Measurements from ENCODE around the gene CIDEA. TPM values are rescaled to one million over a fixed set of nuclear protein-coding genes. Genes with fewer than 3 reads are reported as not detected.

The CIDEA gene
- total RNA-seq, 1 donor from 2014 or later: not detected

DNA sequence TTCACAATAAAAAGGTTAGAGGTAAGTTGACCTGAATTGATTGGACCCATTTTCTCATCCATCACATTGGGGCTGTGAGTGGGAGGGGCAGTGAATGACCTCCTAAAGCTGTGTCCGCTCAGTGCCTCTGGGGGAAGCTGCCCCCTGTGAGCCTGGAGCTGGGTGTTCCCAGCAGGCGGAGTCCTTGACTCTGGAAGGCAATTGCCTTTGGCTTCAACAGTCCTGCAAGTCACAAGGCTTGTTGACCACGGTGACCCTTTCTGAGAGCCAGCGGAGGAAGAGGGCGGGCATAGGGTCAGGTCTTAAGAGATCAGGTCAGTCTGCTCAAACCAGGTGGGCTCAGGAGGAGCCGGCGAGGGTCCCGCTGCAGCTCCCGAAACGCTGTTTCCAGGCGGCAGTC lies 1.1 kb upstream of the CIDEA start:
- no peak overlapping the region for H3K27ac ChIP-seq
- ATAC-seq (no peak), DNase-seq (no peak)
- peaks cover 18% of the 10 kb centered on the region for H3K4me1 ChIP-seq
- peaks cover 44% of the 10 kb centered on the region for H3K27me3 ChIP-seq (ENCODE audit: low read depth)
- no peak overlapping the region for H3K4me3 ChIP-seq
- no peaks in the 10 kb centered on the region for H3K9me3 ChIP-seq
- H3K36me3 ChIP-seq: no peaks in the 10 kb centered on the region
- TF ChIP-seq, protein P1, sequence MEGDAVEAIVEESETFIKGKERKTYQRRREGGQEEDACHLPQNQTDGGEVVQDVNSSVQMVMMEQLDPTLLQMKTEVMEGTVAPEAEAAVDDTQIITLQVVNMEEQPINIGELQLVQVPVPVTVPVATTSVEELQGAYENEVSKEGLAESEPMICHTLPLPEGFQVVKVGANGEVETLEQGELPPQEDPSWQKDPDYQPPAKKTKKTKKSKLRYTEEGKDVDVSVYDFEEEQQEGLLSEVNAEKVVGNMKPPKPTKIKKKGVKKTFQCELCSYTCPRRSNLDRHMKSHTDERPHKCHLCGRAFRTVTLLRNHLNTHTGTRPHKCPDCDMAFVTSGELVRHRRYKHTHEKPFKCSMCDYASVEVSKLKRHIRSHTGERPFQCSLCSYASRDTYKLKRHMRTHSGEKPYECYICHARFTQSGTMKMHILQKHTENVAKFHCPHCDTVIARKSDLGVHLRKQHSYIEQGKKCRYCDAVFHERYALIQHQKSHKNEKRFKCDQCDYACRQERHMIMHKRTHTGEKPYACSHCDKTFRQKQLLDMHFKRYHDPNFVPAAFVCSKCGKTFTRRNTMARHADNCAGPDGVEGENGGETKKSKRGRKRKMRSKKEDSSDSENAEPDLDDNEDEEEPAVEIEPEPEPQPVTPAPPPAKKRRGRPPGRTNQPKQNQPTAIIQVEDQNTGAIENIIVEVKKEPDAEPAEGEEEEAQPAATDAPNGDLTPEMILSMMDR (IDR thresholded peaks at IDR 0.05): no peak
- intact Hi-C loops (cut with DNase I): no loop called here

DNA sequence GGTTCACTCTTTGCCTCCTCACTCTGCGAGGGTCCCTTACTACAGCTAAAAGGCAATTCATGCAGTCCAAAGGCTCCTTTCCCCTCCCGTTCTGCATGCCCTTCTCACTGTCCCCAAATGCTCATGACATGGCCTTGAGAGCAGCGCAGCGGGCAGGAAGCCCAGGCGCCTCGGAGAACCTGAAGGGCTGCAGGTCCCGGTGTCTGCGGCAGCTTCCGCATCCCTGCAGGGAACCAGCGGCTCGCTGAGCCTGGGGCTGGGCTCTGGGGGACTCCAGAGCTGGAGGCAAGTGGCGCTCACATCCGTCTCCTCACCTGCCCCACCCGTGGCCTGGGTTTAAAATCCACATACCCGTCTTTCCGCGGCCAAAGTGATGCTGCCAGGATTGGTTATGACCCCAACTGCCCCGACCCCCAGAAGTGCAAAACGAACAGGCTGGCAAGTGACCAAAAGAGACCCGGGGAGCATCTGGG lies 462 bp upstream of the CIDEA start:
- no peaks in the 10 kb centered on the region for H3K9me3 ChIP-seq
- no peaks in the 10 kb centered on the region for H3K36me3 ChIP-seq
- H3K4me3 ChIP-seq: peak overlapping the region; percentile 34
- ATAC-seq (peak in 1 of 2 donors; percentile 21), DNase-seq (no peak)
- H3K4me1 ChIP-seq: peaks cover 18% of the 10 kb centered on the region
- H3K27ac ChIP-seq: no peak overlapping the region
- intact Hi-C loops (cut with DNase I): no loop called here
- peaks cover 44% of the 10 kb centered on the region for H3K27me3 ChIP-seq (ENCODE audit: low read depth)
- TF ChIP-seq, protein P1 (IDR thresholded peaks at IDR 0.05): no peak

DNA sequence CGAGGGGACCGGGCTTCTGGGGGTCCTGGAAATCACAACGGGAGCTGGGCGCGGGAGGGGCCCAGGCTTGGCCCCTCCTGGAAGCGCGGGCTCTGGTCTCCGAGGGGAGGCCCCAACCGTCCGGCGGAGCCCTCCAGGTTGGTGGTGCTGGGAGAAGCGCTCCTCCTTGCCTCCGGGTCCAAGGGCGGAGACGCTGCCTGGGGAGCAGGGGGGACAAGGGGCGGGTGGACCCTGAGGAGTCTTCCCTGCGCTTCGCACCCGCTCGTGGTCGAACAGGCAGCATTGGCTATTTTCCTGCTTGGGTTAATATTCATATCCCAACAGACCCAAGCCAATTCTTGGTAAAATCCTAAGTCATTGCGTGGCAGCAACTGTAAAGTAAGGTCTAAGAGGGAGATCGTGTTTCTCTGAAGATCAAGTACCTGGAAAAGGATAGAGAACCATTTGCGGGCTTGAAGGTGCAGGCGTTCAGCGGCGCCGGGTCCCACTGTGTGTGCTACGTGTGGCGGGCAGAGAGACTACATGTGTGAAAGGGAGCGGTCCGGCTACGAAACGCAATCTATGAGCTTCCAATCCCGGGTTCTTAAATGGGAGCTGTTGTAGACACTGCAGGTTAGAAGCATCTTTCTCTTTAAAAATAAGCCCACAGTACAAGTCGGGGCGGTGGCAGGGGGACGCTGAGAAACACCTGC lies 805 bp downstream of the CIDEA start:
- H3K4me1 ChIP-seq: peaks cover 18% of the 10 kb centered on the region
- no peaks in the 10 kb centered on the region for H3K36me3 ChIP-seq
- no peak overlapping the region for H3K4me3 ChIP-seq
- TF ChIP-seq, protein P1 (IDR thresholded peaks at IDR 0.05): no peak
- intact Hi-C loops (cut with DNase I): no loop called here
- no peaks in the 10 kb centered on the region for H3K9me3 ChIP-seq
- no peak for DNase-seq
- no peak for ATAC-seq
- no peak overlapping the region for H3K27ac ChIP-seq
- peaks cover 40% of the 10 kb centered on the region for H3K27me3 ChIP-seq (ENCODE audit: low read depth)

DNA sequence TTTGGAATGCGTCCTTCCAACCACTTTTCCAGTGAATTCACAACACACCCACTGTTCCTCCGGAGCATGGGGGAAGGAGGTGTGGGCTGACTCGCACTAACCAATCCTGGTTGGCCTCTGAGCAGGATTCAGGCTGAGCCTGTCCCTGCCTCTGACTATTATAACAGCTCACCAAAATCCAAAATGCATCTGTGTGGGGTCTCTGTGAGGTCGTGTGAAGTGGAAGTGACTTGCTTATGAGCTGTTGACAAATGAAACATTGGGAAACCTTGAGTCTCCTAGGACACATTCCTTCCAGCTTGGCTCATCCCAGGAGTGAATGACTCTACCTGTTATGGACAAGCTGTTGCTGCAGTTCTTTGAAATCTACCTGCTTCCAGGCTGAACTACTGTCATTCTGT lies 1.5 kb downstream of the CIDEA start:
- TF ChIP-seq, protein P1 (IDR thresholded peaks at IDR 0.05): no peak
- peaks cover 18% of the 10 kb centered on the region for H3K4me1 ChIP-seq
- no peak overlapping the region for H3K4me3 ChIP-seq
- H3K36me3 ChIP-seq: no peaks in the 10 kb centered on the region
- peaks cover 40% of the 10 kb centered on the region for H3K27me3 ChIP-seq (ENCODE audit: low read depth)
- no peaks in the 10 kb centered on the region for H3K9me3 ChIP-seq
- no peak for DNase-seq
- no peak overlapping the region for H3K27ac ChIP-seq
- intact Hi-C loops (cut with DNase I): no loop called here
- ATAC-seq: peak in 1 of 2 donors; percentile 12

DNA sequence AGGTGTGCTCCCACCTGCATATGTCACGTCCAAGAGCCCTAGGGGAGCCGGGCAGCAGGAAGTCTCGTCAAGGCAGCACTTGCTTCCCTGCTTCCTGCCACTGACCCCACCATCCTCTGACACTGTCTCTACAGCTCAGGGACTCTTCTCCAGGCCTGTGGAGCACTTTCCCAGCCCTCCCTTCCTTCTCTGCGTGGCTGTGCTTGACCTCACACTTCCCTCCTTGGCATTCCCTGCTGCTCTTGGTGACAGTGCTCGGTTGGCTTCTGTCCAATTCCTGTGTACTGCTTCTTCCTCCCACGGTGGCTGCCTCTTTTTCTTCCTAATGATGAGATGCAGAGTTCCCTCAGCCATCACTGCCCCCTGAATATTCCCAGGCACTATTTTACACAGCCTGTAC lies 2.8 kb downstream of the CIDEA start:
- no peak overlapping the region for H3K4me3 ChIP-seq
- no peak overlapping the region for H3K27ac ChIP-seq
- DNase-seq: no peak
- H3K27me3 ChIP-seq (ENCODE audit: low read depth): peaks cover 40% of the 10 kb centered on the region
- TF ChIP-seq, protein P1 (IDR thresholded peaks at IDR 0.05): no peak
- H3K9me3 ChIP-seq: no peaks in the 10 kb centered on the region
- no peak for ATAC-seq
- H3K36me3 ChIP-seq: no peaks in the 10 kb centered on the region
- intact Hi-C loops (cut with DNase I): no loop called here
- H3K4me1 ChIP-seq: peaks cover 18% of the 10 kb centered on the region

All from lower lobe of right lung (tissue), 2 donors.